Activated CD4-positive, alpha-beta T cell treated with anti-CD3 and anti-CD28 coated beads for 48 hours (primary cell): ENCODE data around the gene ARHGAP31.
"Not testable (repeated sequence)": the region's sequence is repeated elsewhere in the genome, so short reads cannot be mapped to it uniquely, and the experiment has no call there.

ENCODE experiments used
- DNase-seq: peaks from one replicate; pipeline ENCODE4 v3.0.0-alpha.2; 2020

The ARHGAP31 gene

DNA sequence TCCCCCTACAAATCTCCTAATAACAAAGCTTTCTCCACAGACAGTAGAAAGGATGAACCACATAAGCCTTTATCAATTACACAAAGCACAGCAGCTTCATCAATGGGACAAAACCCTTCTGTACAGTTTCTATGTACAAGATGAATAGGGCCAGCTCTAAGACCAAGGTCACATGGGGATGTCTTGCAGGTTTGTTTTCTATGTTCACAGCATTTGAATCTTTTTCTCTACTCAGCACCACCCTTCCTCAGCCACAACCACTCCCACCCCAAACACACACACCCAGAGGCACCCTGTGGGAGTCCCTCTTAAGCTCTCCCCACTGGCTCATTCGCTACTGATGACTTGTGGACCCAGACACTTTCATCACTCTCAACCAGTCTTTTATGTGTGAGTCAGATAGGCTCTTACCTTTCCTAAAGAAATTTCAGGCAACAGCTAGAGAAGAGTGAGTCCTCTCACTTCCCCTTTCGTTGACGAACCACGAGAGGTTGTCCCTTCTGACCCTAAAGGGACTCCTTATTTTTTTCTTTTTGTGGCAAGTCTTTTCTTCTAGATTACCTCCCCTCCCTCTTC is 57.9 kb downstream of the ARHGAP31 start:
- peak; percentile 52 for DNase-seq

DNA sequence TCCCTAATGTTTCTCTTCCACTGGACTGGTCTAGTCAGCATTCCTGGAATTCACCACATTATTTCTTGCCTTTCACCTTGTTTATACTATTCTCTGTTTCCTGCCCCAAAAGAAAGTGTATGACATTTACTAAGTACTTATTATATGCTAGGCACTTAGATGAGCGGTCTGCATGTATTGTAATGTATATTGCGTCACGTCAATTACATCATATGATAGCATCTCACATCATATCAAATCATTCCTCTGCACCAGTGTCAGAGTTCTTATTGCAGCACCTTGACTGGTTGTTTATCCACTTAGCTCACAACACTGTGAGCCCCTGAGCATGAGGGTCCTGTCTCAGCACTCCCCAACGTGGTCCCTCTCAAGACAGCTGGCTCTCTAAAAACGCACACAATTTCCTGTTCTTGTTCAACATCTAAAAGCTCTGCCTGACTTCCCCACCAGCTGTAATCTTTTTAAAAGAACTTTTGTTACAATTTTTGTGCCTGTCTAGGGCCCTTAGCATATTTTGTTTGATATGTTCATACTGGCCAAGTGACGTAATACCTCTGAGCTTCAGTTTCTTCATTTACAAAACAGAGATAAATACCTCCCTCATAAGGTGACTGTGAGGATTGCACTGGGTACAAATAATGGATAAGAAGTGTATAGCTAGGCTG is 58.8 kb downstream of the ARHGAP31 start:
- DNase-seq, result no peak

DNA sequence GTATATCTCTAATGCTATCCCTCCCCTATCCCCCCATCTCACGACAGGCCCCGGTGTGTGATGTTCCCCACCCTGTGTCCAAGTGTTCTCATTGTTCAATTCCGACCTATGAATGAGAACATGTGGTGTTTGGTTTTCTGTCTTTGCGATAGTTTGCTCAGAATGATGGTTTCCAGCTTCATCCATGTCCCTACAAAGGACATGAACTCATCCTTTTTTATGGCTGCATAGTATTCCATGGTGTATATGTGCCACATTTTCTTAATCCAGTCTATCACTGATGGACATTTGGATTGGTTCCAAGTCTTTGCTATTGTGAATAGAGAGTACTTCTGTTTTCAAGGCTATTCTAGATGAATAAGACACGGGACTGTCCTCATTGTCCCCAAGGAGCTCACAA is 61.4 kb downstream of the ARHGAP31 start:
- not testable (repeated sequence) for DNase-seq

DNA sequence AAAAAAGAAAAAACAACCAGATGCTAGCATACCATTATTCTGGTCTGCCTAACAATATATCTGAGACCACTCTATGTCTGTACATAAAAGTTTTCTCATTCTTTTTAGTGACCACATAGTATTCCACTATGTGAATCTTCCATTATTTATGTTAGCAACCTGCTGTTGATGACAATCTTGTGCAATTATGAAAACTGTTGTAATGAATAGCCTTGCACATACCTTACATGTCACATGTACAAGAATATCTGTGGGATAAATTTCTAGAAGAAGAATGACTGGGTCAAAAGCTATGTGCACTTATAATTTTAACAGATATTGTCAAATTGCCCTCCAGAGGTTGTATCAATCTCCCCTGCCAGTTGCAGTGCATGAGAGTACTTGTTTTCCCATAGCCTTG is 62.5 kb downstream of the ARHGAP31 start:
- DNase-seq, result no peak

- no peak for DNase-seq
These were observed 63.0 kb downstream of the ARHGAP31 start for GRCh38 chr3:119357190-119357589.

- DNase-seq, result no peak
These were observed 65.5 kb downstream of the ARHGAP31 start for GRCh38 chr3:119359476-119360326.

GRCh38 chr3:119360736-119361462 is 66.7 kb downstream of the ARHGAP31 start:
- DNase-seq, result no peak

DNA sequence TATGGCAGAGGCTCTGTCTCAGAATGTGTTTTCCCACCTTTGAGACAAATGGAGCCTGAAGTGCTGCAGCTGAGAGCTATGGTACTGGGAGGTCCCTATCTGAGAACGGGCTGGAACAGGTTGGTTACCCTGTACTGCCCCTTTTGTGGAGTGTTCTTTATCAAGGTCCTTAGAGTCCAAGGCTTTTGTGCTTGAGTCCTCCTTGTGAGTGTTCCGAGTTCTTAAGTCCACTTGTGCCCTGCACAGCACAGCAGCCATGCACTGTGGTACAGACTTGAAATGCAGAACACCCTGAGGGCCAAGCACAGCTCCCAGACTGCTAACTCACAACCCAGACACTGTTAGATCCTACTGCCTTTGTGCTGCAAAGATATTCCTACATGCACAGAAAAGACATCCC is 67.8 kb downstream of the ARHGAP31 start:
- no peak for DNase-seq

GRCh38 chr3:119362940-119363725 is 69.0 kb downstream of the ARHGAP31 start:
- DNase-seq, result no peak

- no peak for DNase-seq
These were observed 70.2 kb downstream of the ARHGAP31 start for GRCh38 chr3:119364401-119364800.

GRCh38 chr3:119365418-119365817 is 71.2 kb downstream of the ARHGAP31 start:
- no peak for DNase-seq

DNA sequence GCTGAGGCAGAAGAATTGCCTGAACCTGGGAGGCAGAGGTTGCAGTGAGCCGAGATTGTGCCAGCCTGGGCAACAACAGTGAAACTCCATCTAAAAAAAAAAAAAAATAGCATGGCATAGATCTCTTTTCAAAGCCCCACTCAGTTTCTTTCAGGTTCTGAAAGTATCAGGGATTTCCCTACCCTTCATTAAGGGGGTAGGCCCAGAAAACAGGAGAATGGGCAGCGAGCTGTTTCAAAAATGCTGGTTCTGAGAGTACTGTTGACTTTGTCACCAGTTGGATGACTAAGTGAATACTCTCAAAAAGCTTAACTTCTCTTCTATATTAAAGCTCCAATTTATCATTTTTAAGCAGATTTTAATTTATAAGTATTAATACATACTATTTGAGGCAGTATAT is 72.8 kb downstream of the ARHGAP31 start:
- no peak for DNase-seq

DNA sequence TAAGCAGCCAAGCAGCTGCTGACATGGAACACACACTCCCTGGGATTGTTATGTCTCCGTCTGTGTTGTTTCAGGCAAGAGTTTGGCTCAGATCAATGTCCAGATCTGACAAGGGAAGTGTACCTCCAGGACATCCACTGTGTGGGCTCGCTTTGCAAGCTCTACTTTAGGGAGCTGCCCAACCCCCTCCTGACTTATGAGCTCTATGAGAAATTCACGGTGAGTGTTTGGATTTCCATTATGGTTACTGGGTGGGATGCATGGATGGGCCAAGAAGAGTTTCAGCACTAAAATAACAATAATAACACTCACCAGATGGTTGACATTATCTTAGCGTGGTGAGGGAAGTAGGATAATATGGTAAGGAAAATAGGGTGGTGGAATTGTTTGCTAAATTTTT is 74.1 kb downstream of the ARHGAP31 start:
- no peak for DNase-seq

DNA sequence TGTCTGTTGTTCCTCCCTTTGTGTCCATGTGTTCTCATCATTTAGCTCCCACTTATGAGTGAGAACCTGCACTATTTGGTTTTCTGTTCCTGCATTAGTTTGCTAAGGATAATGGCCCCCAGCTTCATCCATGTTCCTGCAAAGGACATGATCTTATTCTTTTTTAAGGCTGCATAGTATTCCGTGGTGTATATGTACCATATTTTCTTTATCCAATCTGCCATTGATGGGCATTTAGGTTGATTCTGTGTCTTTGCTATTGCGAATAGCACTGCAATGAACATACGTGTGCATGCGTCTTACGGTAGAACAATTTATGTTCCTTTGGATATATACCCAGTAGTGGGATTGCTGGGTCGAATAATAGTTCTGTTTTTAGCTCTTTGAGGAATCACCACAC is 77.6 kb downstream of the ARHGAP31 start:
- not testable (repeated sequence) for DNase-seq

- DNase-seq, result no peak
These were observed 80.9 kb downstream of the ARHGAP31 start for GRCh38 chr3:119375106-119375505.

GRCh38 chr3:119375510-119375909 is 81.3 kb downstream of the ARHGAP31 start:
- no peak for DNase-seq

GRCh38 chr3:119376758-119377157 is 82.6 kb downstream of the ARHGAP31 start:
- no peak for DNase-seq

- DNase-seq, result no peak
These were observed 84.1 kb downstream of the ARHGAP31 start for GRCh38 chr3:119378259-119378803.

GRCh38 chr3:119380697-119381096 is 86.5 kb downstream of the ARHGAP31 start:
- DNase-seq, result no peak

- no peak for DNase-seq
These were observed 88.0 kb downstream of the ARHGAP31 start for GRCh38 chr3:119382134-119382533.

DNA sequence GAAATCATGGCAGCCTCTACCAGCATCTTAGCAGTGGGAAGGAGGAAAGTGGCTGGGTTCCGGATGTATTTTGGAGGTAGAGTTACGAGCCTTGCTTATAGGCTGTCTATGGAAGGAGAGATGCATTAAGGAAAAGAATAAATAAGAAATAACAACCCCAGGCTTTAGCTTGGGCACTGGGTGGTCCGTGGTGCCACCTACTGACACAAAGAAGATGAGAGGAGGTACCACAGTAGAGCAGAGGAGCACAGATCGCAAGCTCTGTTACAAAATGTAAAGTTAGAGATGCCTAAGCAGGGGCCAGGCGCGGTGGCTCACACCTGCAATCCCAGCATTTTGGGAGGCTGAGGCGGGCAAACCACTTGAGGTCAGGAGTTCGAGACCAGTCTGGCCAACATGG is 94.4 kb downstream of the ARHGAP31 start:
- DNase-seq, result no peak

GRCh38 chr3:119395923-119396358 is 101.8 kb downstream of the ARHGAP31 start:
- DNase-seq, result no peak
